Left lung (tissue), 10 donors: Measurements from ENCODE around the gene LETM1. TPM values are rescaled to one million over a fixed set of nuclear protein-coding genes. Genes with fewer than 3 reads are reported as not detected.

Experiments
- ATAC-seq: fragments of 200-7000 bp; cut with Tn5 transposase; one replicate; pipeline ENCODE4 v1.9.1; 2020; ENCODE audit warnings: moderate library complexity
- DNase-seq, 4 donors: peaks; one replicate each; pipeline ENCODE4 v3.0.0-alpha.2; 2013 to 2020
- H3K27ac ChIP-seq, 2 donors: fragments of 200-600 bp; sonication (generic) in 1 of 2; one replicate each; pipeline versions ENCODE4 v1.5.0 to v1.8.0; 2020 to 2021
- H3K27me3 ChIP-seq, 2 donors: fragments of 200-600 bp; sonication (generic) in 1 of 2; one replicate each; pipeline versions ENCODE4 v1.5.0 to v1.8.0; 2020 to 2021
- H3K36me3 ChIP-seq, 2 donors: fragments of 200-600 bp; sonication (generic) in 1 of 2; one replicate each; pipeline versions ENCODE4 v1.5.0 to v1.8.0; 2020 to 2021
- H3K4me1 ChIP-seq, 2 donors: fragments of 200-600 bp; one replicate each; pipeline ENCODE4 v1.8.0; 2021
- H3K4me3 ChIP-seq, 2 donors: fragments of 200-600 bp; sonication (generic) in 1 of 2; one replicate each; pipeline versions ENCODE4 v1.5.0 to v1.8.0; 2020 to 2021; ENCODE audit warnings: mild to moderate bottlenecking in 1 of 2
- H3K9me3 ChIP-seq, 2 donors: fragments of 200-600 bp; sonication (generic) in 1 of 2; one replicate each; pipeline versions ENCODE4 v1.5.0 to v1.8.0; 2020 to 2021
- CTCF ChIP-seq, 2 donors: fragments of 200-600 bp; sonication (generic) in 1 of 2; IDR thresholded peaks; one replicate each; pipeline versions ENCODE4 v1.5.0 to v1.8.0; 2021; ENCODE audit warnings: antibody characterized with exemption in 2 of 2
- intact Hi-C, 2 donors: fragments of 100-400 bp; cut with DNase I; formaldehyde crosslinking; loops; one replicate each; pipeline versions ENCODE4 v1.11.2 to v1.14.2; 2022
- polyA plus RNA-seq, 6 donors: library from polyadenylated mRNA; unstranded; fragments of 120-200 nt; gene quantifications; one replicate each; pipeline ENCODE4 v1.2.1, GENCODE V29; 2013; ENCODE audit not compliant: insufficient read length in 6 of 6
- total RNA-seq, 2 donors: library from RNA; stranded (reverse); fragmentation: NEBNext Ultra II Directional; extraction: Animal tissue kit (Norgen Biotek cat#: 25700); gene quantifications; one replicate each; pipeline ENCODE4 v1.2.1, GENCODE V29; 2021
- donor health status: DM: no; HTN: yes; CAD: no.
- donor health status: DM: no; HTN: no; CAD: no.

LETM1 gene
- total and polyA plus RNA-seq, 8 donors = 17.9 to 52.3 (median 21.5) TPM

- Histone ChIP-seq H3K9me3 (no peaks in the 10 kb centered on the region), H3K4me3 (peak overlapping the region; percentile 19 to 43), H3K27me3 (peaks cover 24 to 80% of the 10 kb centered on the region in 2 donors), H3K4me1 (peaks cover 11 to 23% of the 10 kb centered on the region in 2 donors), H3K27ac (no peak overlapping the region), H3K36me3 (no peaks in the 10 kb centered on the region)
- DNase-seq = no peak
- no peak for TF ChIP-seq CTCF (IDR thresholded peaks at IDR 0.05)
- no peak for ATAC-seq
- intact Hi-C loops = no loop called here
Observed at GRCh38 chr4:1795299-1796195, 60.4 kb downstream of the LETM1 start.

- H3K27me3 ChIP-seq = peaks cover 24 to 81% of the 10 kb centered on the region in 2 donors
- intact Hi-C loops = no loop called here
- ATAC-seq = no peak
Observed at GRCh38 chr4:1794809-1795298, 61.1 kb downstream of the LETM1 start.

GRCh38 chr4:1793940-1794808 is 61.8 kb downstream of the LETM1 start:
- Histone ChIP-seq H3K36me3 (no peaks in the 10 kb centered on the region), H3K4me1 (peaks cover 11 to 23% of the 10 kb centered on the region in 2 donors), H3K4me3 (peak overlapping the region; percentile 19 to 43), H3K27me3 (peaks cover 24 to 81% of the 10 kb centered on the region in 2 donors), H3K27ac (no peak overlapping the region), H3K9me3 (no peaks in the 10 kb centered on the region)
- DNase-seq = no peak
- TF ChIP-seq CTCF (IDR thresholded peaks at IDR 0.05) = no peak
- ATAC-seq = peak; percentile 6
- intact Hi-C loops = no loop called here

More at GRCh38 chr4:1794809-1795298, 61.1 kb downstream of the LETM1 start:
- H3K4me3 ChIP-seq = peak overlapping the region; percentile 19 to 43
- no peak for TF ChIP-seq CTCF (IDR thresholded peaks at IDR 0.05)
- no peaks in the 10 kb centered on the region for H3K36me3 ChIP-seq
- H3K9me3 ChIP-seq = no peaks in the 10 kb centered on the region
- H3K4me1 ChIP-seq = peaks cover 11 to 23% of the 10 kb centered on the region in 2 donors
- DNase-seq = no peak
- H3K27ac ChIP-seq = no peak overlapping the region

GRCh38 chr4:1793496-1793840 is 62.5 kb downstream of the LETM1 start:
- H3K27ac ChIP-seq = no peak overlapping the region
- H3K27me3 ChIP-seq = peaks cover 24 to 74% of the 10 kb centered on the region in 2 donors
- intact Hi-C loops = no loop called here
- no peak for TF ChIP-seq CTCF (IDR thresholded peaks at IDR 0.05)
- DNase-seq = no peak
- H3K4me3 ChIP-seq = peak overlapping the region; percentile 17 to 43
- no peaks in the 10 kb centered on the region for H3K9me3 ChIP-seq
- peaks cover 11 to 23% of the 10 kb centered on the region in 2 donors for H3K4me1 ChIP-seq
- H3K36me3 ChIP-seq = no peaks in the 10 kb centered on the region
- ATAC-seq = peak; percentile 42
